GM21737 (cell line): Measurements from ENCODE around the gene PRADC1.
"Not testable (repeated sequence)": the region's sequence is repeated elsewhere in the genome, so short reads cannot be mapped to it uniquely, and the experiment has no call there.

Source experiments
- ATAC-seq: cut with Tn5 transposase; IDR thresholded peaks from one replicate; pipeline ENCODE4 v1.9.1; 2021; ENCODE audit warnings: mild to moderate bottlenecking, moderate library complexity; ENCODE audit not compliant: unreplicated experiment

PRADC1 gene

GRCh38 chr2:73233154-73233931, at the start of gene PRADC1:
Gene PRADC1, minus strand, starts transcription at chr2:73233239. Its CDS starts 79 bp downstream, at chr2:73233160.
- ATAC-seq: peak; percentile 85

- no peak for ATAC-seq
Measured at GRCh38 chr2:73281244-73281643, 48.2 kb upstream of the PRADC1 start.

- no peak for ATAC-seq
Measured at GRCh38 chr2:73279852-73280251, 46.8 kb upstream of the PRADC1 start.

- no peak for ATAC-seq
Measured at GRCh38 chr2:73272270-73272669, 39.2 kb upstream of the PRADC1 start.

GRCh38 chr2:73269686-73270465, 36.8 kb upstream of the PRADC1 start:
- ATAC-seq: no peak

GRCh38 chr2:73268830-73269685, 36.0 kb upstream of the PRADC1 start:
- ATAC-seq: peak; percentile 81

- no peak for ATAC-seq
Measured at GRCh38 chr2:73268366-73268829, 35.4 kb upstream of the PRADC1 start.

- ATAC-seq: no peak
Measured at GRCh38 chr2:73267008-73267407, 34.0 kb upstream of the PRADC1 start.

- ATAC-seq: no peak
Measured at GRCh38 chr2:73266061-73266901, 33.2 kb upstream of the PRADC1 start.

GRCh38 chr2:73265298-73266060, 32.4 kb upstream of the PRADC1 start:
- no peak for ATAC-seq

- ATAC-seq: no peak
Measured at GRCh38 chr2:73264783-73265182, 31.7 kb upstream of the PRADC1 start.

- no peak for ATAC-seq
Measured at GRCh38 chr2:73264332-73264606, 31.2 kb upstream of the PRADC1 start.

- ATAC-seq: no peak
Measured at GRCh38 chr2:73263540-73264331, 30.7 kb upstream of the PRADC1 start.

- ATAC-seq: not testable (repeated sequence)
Measured at GRCh38 chr2:73262691-73263429, 29.8 kb upstream of the PRADC1 start.

- ATAC-seq: no peak
Measured at GRCh38 chr2:73262108-73262651, 29.1 kb upstream of the PRADC1 start.

- no peak for ATAC-seq
Measured at GRCh38 chr2:73260338-73260984, 27.4 kb upstream of the PRADC1 start.

- ATAC-seq: no peak
Measured at GRCh38 chr2:73259704-73260337, 26.8 kb upstream of the PRADC1 start.
